TTC549 (cell line): Measurements from ENCODE around the gene ELFN1.

Source experiments
- FAIRE-seq: peaks from 2 replicates; lab custom pipeline; 2012; peaks lifted over from hg19 to GRCh38; lab: Jason Lieb, UNC

The ELFN1 gene

GRCh38 chr7:1669954-1670893 lies at the start of gene ELFN1:
Gene ELFN1, plus strand, starts transcription at chr7:1670277. Its CDS starts 74,320 bp downstream, at chr7:1744597.
- FAIRE-seq, result no peak

GRCh38 chr7:1620835-1621234 lies 49.2 kb upstream of the ELFN1 start:
- FAIRE-seq, result no peak

- FAIRE-seq, result no peak
Measured at GRCh38 chr7:1621718-1622117, 48.4 kb upstream of the ELFN1 start.

- FAIRE-seq, result no peak
Measured at GRCh38 chr7:1622441-1622840, 47.6 kb upstream of the ELFN1 start.

DNA sequence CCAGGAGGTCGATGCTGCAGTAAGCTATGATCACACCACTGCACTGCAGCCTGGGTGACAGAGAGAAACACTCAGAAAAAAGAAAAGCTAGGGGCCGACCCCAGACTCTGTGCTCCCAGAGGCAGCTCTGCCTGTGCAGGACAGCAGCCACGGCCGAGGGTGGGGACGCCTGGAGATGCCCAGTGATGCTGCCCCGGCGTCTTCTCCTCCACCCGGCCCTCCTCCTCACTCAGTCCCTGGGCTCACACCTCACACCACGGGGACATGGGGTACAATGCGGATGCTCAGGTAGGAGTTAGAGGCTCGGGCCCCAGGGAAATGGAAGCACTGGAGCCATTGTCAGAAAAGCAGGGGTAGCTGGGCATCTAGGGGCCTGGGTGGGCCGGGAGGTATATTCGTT lies 46.3 kb upstream of the ELFN1 start:
- no peak for FAIRE-seq

DNA sequence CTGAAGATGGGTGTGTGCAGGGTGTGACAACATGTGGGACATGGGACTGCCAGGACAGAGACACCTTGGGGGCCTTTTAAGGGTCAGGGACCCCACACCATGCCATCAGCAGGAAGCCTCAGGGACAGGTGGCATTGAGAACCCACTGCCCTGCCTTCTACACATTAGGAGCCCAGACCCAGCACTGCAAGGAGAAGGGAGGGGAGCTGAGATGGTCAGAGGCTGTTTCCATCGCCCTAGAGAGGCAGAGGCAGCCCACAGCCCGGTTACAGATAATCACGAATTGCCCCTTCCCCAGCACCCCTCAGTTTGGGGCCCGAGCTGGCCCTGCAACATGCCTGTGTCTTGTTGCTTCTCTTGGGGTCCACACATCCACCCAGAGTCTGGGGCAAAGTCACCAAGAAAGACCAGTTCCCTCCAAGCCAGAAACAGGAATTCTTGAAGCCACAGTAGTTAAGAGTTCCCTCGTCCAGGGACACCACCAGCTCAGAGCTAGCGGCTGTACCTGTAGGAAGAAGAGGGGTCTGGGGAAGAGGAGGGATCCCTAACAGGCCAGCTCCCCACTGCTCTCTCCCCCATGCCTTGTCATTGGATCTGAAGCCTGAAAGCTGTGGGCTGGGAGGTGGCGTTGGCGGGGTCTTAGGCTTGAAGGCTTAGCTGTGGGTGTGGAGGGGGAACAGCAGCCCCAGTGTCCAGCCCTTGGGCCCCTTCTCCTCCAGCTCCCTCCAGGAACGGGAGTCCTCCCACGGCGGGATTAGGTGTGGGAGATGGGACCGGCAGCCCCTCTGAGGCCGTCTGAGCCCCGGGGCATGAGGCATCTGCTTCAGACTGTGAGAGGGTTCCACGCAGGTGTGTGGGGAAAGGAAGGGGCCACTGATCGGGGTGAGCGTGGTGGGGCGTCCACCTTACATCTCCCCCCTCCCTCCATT lies 44.8 kb upstream of the ELFN1 start:
- no peak for FAIRE-seq

DNA sequence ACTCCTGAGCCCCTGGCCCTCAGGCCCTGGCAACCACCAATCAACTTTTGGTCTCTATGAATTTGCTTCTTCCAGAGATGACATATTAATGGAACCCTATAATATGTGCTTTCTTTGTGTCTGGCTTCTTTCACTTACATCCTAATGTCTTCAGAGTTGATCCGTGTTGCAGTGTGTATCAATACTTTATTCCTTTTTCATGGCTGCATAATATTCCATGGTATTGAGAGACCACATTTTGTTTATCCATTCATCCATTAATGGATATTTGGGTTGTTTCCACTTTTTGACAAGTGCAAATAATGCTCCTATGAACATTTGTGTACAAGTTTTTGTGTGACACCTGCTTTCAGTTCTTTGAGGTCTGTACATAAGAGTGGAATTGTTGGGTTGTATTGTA lies 43.3 kb upstream of the ELFN1 start:
- no peak for FAIRE-seq

DNA sequence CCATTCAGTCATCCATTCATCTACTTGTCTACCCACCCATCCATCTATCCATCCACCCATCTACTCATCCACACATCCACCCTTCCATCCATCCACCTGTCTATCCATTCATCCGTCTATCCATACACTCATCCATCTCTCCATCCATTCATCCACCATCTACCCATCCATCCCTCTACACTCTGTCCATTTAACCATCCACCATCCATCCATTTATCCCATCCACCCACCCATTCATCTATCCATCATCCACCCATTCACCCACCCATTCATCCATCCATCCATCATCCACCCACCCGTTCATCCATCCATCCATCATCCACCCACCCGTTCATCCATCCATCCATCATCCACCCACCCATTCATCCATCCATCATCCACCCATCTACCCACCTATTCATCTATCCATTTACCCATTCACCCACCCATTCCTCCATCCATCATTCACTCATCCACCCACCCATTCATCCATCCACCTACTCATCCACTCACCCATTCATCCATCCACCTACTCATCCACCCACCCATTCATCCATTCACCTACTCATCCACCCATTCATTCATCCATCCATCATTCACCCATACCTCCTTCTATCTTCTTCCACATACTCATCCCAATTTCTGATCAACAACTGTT lies 39.3 kb upstream of the ELFN1 start:
- no peak for FAIRE-seq

- no peak for FAIRE-seq
Measured at GRCh38 chr7:1631678-1632077, 38.4 kb upstream of the ELFN1 start.

DNA sequence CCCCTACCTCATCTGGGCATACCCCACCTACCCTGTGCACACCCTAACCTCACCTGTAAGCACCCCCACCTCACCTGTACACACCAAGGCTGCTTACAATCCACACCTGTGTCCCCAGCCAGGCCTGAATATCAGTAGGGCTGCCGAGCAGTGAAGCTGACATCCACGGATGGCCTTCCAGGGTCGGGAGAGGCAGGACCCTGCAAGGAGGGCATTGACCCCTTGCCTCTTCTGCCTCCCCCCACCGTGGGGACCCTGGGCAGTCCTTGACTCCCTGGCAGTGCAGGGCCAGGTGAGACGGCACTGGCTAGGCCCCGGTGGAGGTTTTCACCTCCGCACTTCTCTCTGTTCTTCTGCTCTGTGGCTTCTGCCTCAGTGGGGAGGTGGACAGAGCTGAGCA lies 37.6 kb upstream of the ELFN1 start:
- no peak for FAIRE-seq

DNA sequence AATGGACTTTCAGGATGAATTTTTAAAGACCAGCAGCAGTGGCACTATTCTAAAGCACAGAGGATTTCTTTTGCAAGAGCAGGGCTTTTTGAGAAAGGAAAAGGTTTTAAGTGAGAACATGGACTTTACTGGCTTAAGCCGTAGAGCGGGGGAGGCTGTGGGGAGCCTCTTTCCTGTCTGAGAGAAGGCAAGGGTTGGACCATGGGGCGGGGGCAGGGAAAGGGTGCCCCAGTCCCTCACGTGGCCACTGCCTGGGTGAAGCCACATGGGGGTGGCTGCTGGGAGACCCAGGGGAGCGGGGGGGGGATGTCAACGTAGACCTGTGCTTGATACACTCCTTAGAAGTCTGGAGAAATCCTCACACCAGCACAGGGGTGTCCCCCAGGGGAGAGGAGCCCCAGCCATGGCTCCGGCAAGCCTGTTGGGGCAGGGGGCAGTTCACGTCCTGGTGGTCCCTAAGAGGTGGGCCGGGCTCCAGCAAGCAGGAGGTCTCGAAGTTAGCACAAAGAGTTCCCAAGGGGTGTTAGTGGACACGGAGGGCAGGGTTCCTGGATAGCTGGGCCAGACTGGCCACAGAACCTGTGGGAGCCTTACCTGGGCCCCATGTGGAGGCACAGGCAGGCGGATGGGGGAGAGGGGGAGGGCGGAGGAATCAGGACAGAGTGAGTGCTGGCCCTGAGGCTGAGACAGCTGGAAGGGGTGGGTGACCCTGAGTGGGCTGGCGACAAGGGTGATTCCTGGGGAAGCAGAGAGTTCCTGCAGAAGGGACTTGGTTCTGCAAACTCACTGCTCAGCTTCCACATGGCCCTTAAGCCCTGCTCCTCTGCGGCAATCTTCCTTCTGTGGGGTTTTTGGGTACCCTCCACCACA lies 36.9 kb upstream of the ELFN1 start:
- FAIRE-seq, result no peak

DNA sequence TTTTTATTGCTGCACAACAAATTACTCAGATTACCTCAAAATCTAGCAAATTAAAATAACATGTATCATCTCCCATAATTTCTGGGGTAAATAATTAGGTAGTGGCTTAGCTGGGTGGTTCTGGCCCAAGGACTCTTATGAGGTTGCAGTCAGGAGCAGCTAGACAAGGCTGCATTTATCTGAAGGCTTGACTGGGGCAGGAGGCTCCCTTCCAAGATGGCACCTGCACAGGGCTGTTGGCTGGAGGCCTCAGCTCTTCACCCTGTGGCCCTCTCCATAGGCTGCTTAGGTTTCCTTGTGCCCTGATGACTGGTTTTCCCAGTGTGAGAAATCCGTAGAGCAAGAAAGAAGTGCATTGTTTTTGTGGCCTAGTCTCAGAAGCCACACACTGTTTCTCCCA lies 34.7 kb upstream of the ELFN1 start:
- no peak for FAIRE-seq

DNA sequence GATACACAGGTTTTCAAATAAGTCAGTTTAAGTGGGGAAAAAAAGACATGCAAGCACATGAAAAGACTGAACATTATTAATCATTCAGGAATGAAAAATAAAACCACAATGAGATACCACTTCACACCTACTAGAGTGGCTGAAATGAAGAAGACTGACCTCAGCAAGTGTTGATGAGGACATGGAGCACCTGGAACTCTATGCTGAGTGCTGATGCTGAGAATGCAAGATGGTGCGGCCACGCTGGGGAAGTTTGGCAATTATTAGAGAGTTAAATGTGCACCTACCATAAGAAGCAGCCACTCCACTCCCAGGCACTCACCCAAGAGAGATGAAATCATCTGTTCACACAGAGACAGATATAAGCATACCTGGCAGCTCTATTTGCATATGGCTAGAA lies 32.9 kb upstream of the ELFN1 start:
- no peak for FAIRE-seq

GRCh38 chr7:1638215-1638661 lies 31.8 kb upstream of the ELFN1 start:
- FAIRE-seq, result no peak

DNA sequence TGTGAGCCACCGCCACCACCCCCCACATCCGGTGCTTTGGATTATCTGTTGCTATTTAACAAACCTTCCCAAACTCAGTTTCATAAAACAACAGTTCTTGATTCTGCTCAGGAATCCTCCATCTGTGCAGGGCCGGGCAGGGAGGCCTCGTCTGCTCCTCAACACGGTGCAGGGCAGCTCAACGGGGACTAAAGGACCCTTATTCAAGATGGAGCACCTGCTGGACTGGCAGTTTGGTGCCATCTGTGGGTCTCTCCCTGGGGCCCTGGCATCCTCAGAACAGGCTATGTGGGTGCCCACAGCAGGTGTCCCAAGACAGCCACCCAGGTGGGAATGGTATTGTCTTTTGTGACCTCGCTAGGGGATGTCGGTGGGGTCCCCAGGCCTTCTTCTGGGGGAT lies 31.0 kb upstream of the ELFN1 start:
- FAIRE-seq, result no peak

DNA sequence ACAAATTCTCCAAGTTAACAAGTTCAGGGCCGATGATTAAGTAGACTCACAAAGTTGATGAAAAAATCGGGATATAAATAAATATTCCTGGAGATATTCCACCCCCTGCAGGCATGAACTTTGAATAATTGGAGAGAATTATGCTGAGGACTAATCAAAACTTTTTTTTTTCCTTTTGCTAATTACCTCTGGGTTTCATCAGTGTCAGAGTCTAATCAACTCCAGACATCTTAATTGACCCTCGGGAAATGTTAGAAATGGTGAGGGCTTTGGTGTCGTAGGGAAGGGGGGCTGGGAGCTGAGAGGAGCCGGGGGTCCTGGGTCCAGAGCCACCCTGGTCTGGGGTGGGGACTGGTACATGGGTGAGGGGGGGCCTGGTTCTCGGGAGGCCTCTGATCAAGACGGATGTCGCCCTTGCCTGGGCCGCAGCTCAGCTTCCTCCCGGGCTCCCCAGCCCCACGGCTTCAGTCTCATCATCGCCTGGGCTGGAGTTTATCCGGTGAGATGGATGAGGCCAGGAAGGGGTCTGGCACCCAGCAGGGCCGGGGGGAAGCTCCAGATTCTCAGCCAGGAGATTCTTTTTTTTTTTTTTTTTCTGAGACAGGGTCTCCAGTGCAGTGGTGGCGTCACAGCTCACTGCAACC lies 30.4 kb upstream of the ELFN1 start:
- no peak for FAIRE-seq

GRCh38 chr7:1640376-1641172 lies 29.5 kb upstream of the ELFN1 start:
- no peak for FAIRE-seq

DNA sequence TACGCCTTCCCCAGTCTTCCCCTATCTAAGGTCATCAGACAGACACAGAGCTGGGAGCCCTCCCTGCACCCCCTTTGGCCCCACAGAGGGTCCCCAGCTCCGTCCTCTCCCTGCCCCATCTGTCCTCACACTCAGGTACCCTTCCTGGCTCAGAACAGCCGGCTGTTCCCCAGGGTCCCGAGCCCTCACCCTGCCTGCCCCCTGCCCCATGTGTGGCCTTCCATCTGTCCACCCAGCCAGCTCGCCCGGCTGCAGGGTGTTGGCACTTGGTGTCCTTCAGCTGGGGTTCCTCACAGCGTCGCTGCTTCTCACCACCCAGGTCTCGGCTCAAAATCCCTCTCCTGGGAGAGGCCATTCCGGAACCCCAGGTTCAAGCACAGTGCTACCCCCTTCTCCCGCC lies 28.9 kb upstream of the ELFN1 start:
- FAIRE-seq, result no peak

DNA sequence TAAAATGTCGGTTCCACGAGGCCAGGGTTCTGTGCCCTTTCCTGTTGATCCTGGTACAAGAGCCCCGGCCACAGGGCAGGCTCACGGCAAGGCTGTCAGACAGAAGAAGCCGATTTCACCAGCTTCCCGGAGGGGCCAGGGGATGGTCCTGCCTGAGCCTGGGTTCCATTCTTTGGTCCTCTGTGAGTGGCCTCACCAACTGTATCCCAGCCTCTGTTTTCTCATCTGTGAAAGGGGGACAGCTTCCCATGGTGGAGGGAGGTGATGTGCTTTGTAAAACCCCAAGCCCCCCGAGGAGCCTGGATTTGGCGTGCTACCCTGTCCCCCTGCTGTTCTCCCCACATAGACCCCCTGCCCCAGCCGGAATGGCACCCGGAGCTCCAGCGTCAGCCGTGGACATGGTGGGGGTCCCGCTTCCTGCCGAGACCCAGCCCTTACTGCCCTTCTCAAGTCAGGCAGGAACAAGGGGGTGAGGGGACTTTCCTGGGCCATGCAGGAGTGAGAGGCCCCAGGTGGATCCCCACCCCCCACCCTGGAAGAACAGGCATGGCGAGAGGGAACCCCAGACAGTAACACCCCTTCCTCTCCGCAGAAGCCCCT lies 28.3 kb upstream of the ELFN1 start:
- FAIRE-seq, result no peak

GRCh38 chr7:1642291-1642731 lies 27.8 kb upstream of the ELFN1 start:
- no peak for FAIRE-seq
